Nephron progenitor cell (in vitro differentiated cells): ENCODE data around the gene PTPN20.

Experiments used
- DNase-seq: peaks from one replicate; pipeline ENCODE4 v3.0.0; 2021
- H3K27ac Mint-ChIP-seq: 2 replicates; pipeline ENCODE4 v1.8.0; 2021; ENCODE audit warnings: mild to moderate bottlenecking, moderate library complexity, mixed read lengths
- H3K27me3 Mint-ChIP-seq: 2 replicates; pipeline ENCODE4 v1.8.0; 2021; ENCODE audit warnings: mild to moderate bottlenecking, low read depth, mixed read lengths; ENCODE audit not compliant: poor library complexity
- H3K36me3 Mint-ChIP-seq: 2 replicates; pipeline ENCODE4 v1.8.0; 2021; ENCODE audit warnings: low read depth, mixed read lengths
- H3K4me1 Mint-ChIP-seq: 2 replicates; pipeline ENCODE4 v1.8.0; 2021; ENCODE audit warnings: mixed read lengths
- H3K4me3 Mint-ChIP-seq: 2 replicates; pipeline ENCODE4 v1.8.0; 2021; ENCODE audit warnings: mild to moderate bottlenecking, moderate library complexity, mixed read lengths
- H3K9me3 Mint-ChIP-seq: 2 replicates; pipeline ENCODE4 v1.8.0; 2021; ENCODE audit warnings: mild to moderate bottlenecking, moderate library complexity, mixed read lengths
- CTCF ChIP-seq: fragments of 200-600 bp; sonication (generic); IDR thresholded peaks from 2 replicates; pipeline ENCODE4 v1.5.0; 2021; ENCODE audit warnings: antibody characterized with exemption

PTPN20 gene

GRCh38 chr10:47038881-47039561, 127.8 kb downstream of the PTPN20 start:
- peak overlapping the region; percentile 62 for H3K27ac Mint-ChIP-seq
- H3K27me3 Mint-ChIP-seq, result peaks cover 6% of the 10 kb centered on the region
- H3K36me3 Mint-ChIP-seq, result no peaks in the 10 kb centered on the region
- TF ChIP-seq CTCF, result no peak
- peak overlapping the region; percentile 35 for H3K4me3 Mint-ChIP-seq
- H3K9me3 Mint-ChIP-seq, result no peaks in the 10 kb centered on the region
- peaks cover 49% of the 10 kb centered on the region for H3K4me1 Mint-ChIP-seq
- DNase-seq, result no peak

GRCh38 chr10:47039562-47039913, 128.3 kb downstream of the PTPN20 start:
- no peaks in the 10 kb centered on the region for H3K9me3 Mint-ChIP-seq
- H3K27me3 Mint-ChIP-seq, result peaks cover 6% of the 10 kb centered on the region
- no peak for TF ChIP-seq CTCF
- peaks cover 44% of the 10 kb centered on the region for H3K4me1 Mint-ChIP-seq
- no peaks in the 10 kb centered on the region for H3K36me3 Mint-ChIP-seq
- H3K27ac Mint-ChIP-seq, result no peak overlapping the region
- no peak for DNase-seq
- no peak overlapping the region for H3K4me3 Mint-ChIP-seq

- peak overlapping the region; percentile 51 for H3K27ac Mint-ChIP-seq
- no peak for DNase-seq
- TF ChIP-seq CTCF, result no peak
- H3K4me1 Mint-ChIP-seq, result peaks cover 41% of the 10 kb centered on the region
- H3K9me3 Mint-ChIP-seq, result no peaks in the 10 kb centered on the region
- no peak overlapping the region for H3K4me3 Mint-ChIP-seq
- H3K27me3 Mint-ChIP-seq, result peaks cover 6% of the 10 kb centered on the region
- H3K36me3 Mint-ChIP-seq, result no peaks in the 10 kb centered on the region
Measured at GRCh38 chr10:47040041-47040491, 128.8 kb downstream of the PTPN20 start.

GRCh38 chr10:47040681-47041080, 129.5 kb downstream of the PTPN20 start:
- no peaks in the 10 kb centered on the region for H3K9me3 Mint-ChIP-seq
- H3K27me3 Mint-ChIP-seq, result peaks cover 4% of the 10 kb centered on the region
- no peak overlapping the region for H3K4me3 Mint-ChIP-seq
- no peak for TF ChIP-seq CTCF
- peaks cover 41% of the 10 kb centered on the region for H3K4me1 Mint-ChIP-seq
- no peak overlapping the region for H3K27ac Mint-ChIP-seq
- no peaks in the 10 kb centered on the region for H3K36me3 Mint-ChIP-seq
- no peak for DNase-seq

GRCh38 chr10:47041396-47042198, 130.4 kb downstream of the PTPN20 start:
- DNase-seq, result no peak
- Mint-ChIP-seq H3K9me3 (no peaks in the 10 kb centered on the region), H3K27ac (no peak overlapping the region), H3K4me1 (peaks cover 41% of the 10 kb centered on the region), H3K36me3 (no peaks in the 10 kb centered on the region), H3K4me3 (no peak overlapping the region), H3K27me3 (peaks cover 3% of the 10 kb centered on the region)
- TF ChIP-seq CTCF, result no peak

- Mint-ChIP-seq H3K4me1 (peaks cover 43% of the 10 kb centered on the region), H3K36me3 (no peaks in the 10 kb centered on the region), H3K27ac (no peak overlapping the region), H3K27me3 (peaks cover 3% of the 10 kb centered on the region), H3K9me3 (no peaks in the 10 kb centered on the region), H3K4me3 (no peak overlapping the region)
- no peak for TF ChIP-seq CTCF
- no peak for DNase-seq
Measured at GRCh38 chr10:47042199-47042473, 130.9 kb downstream of the PTPN20 start.
